Activated CD8-positive, alpha-beta T cell treated with anti-CD3 and anti-CD28 coated beads for 36 hours (primary cell): Measurements from ENCODE around the gene MFAP4. TPM values are rescaled to one million over a fixed set of nuclear protein-coding genes. Genes with fewer than 3 reads are reported as not detected.

Experiments
- ATAC-seq: fragments of 200-7000 bp; cut with Tn5 transposase; one replicate; pipeline ENCODE4 v1.10.0; 2021; ENCODE audit warnings: mild to moderate bottlenecking, moderate library complexity
- CTCF ChIA-PET: fragments of 350-600 bp; sonication (Branson Sonifier 250); formaldehyde crosslinking; loops from one replicate; lab custom pipeline; 2021; ENCODE audit warnings: antibody characterized with exemption; lab: Charles Lee
- POLR2A ChIA-PET: fragments of 350-600 bp; sonication (Branson Sonifier 250); formaldehyde crosslinking; loops from one replicate; lab custom pipeline; 2021; ENCODE audit warnings: antibody characterized with exemption; lab: Charles Lee
- DNase-seq: peaks from one replicate; pipeline ENCODE4 v3.0.0-alpha.2; 2020
- H3K27ac Mint-ChIP-seq: one replicate; pipeline ENCODE4 v1.8.0; 2021; ENCODE audit warnings: mild to moderate bottlenecking, mixed read lengths
- H3K27me3 Mint-ChIP-seq: one replicate; pipeline ENCODE4 v1.8.0; 2021; ENCODE audit warnings: mixed read lengths
- H3K36me3 Mint-ChIP-seq: one replicate; pipeline ENCODE4 v1.8.0; 2021; ENCODE audit warnings: low read depth, mixed read lengths
- H3K4me1 Mint-ChIP-seq: one replicate; pipeline ENCODE4 v1.8.0; 2021; ENCODE audit warnings: low read depth, mixed read lengths
- H3K4me3 Mint-ChIP-seq: one replicate; pipeline ENCODE4 v1.8.0; 2021; ENCODE audit warnings: mild to moderate bottlenecking, moderate library complexity, mixed read lengths
- H3K9me3 Mint-ChIP-seq: one replicate; pipeline ENCODE4 v1.8.0; 2021; ENCODE audit warnings: mixed read lengths
- intact Hi-C: fragments of 100-400 bp; cut with micrococcal nuclease; formaldehyde crosslinking; loops from one replicate; pipeline ENCODE4 v1.10.0; 2022
- total RNA-seq, 2 experiments: library from RNA; stranded (reverse); gene quantifications; one replicate each; pipeline ENCODE4 v1.2.3, GENCODE V29; 2021
- TF ChIP-seq, protein P1 (sequence below): fragments of 200-600 bp; IDR thresholded peaks from one replicate; pipeline ENCODE4 v1.8.0; 2022; ENCODE audit warnings: antibody characterized with exemption, mild to moderate bottlenecking

Gene MFAP4
- total RNA-seq, 2 experiments from 2014 or later: 0.47 to 0.70 TPM

- H3K27me3 Mint-ChIP-seq: no peaks in the 10 kb centered on the region
- H3K27ac Mint-ChIP-seq: no peak overlapping the region
- no peaks in the 10 kb centered on the region for H3K9me3 Mint-ChIP-seq
- no peaks in the 10 kb centered on the region for H3K36me3 Mint-ChIP-seq
- CTCF ChIA-PET: interaction anchor here (1.7 to 7.8 kb wide), 3 partner anchors 9 to 79 kb away, joined by 3 to 133 read pairs (median 4); partner anchors contain the start of gene MAPK7
- TF ChIP-seq, protein P1, sequence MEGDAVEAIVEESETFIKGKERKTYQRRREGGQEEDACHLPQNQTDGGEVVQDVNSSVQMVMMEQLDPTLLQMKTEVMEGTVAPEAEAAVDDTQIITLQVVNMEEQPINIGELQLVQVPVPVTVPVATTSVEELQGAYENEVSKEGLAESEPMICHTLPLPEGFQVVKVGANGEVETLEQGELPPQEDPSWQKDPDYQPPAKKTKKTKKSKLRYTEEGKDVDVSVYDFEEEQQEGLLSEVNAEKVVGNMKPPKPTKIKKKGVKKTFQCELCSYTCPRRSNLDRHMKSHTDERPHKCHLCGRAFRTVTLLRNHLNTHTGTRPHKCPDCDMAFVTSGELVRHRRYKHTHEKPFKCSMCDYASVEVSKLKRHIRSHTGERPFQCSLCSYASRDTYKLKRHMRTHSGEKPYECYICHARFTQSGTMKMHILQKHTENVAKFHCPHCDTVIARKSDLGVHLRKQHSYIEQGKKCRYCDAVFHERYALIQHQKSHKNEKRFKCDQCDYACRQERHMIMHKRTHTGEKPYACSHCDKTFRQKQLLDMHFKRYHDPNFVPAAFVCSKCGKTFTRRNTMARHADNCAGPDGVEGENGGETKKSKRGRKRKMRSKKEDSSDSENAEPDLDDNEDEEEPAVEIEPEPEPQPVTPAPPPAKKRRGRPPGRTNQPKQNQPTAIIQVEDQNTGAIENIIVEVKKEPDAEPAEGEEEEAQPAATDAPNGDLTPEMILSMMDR: no peak
- no peak overlapping the region for H3K4me3 Mint-ChIP-seq
- no peak for ATAC-seq
- peaks cover 29% of the 10 kb centered on the region for H3K4me1 Mint-ChIP-seq
- POLR2A ChIA-PET: interaction anchor here (1.5 kb wide), 1 partner anchor 77 kb away, joined by 4 read pairs; no protein-coding TSS in a partner anchor
- intact Hi-C loops: no loop called here
- DNase-seq: no peak
These were observed 17.7 kb downstream of the MFAP4 start for GRCh38 chr17:19369107-19369778.

- ATAC-seq (no peak), DNase-seq (no peak)
- Mint-ChIP-seq H3K36me3 (no peaks in the 10 kb centered on the region), H3K9me3 (no peaks in the 10 kb centered on the region), H3K4me3 (no peak overlapping the region), H3K27ac (no peak overlapping the region), H3K4me1 (peaks cover 29% of the 10 kb centered on the region), H3K27me3 (no peaks in the 10 kb centered on the region)
- intact Hi-C loops: no loop called here
- CTCF ChIA-PET: interaction anchor here (1.7 to 7.8 kb wide), 2 partner anchors 10 to 80 kb away, joined by 3 to 133 read pairs; partner anchors contain the start of gene MAPK7
- TF ChIP-seq, protein P1: no peak
- POLR2A ChIA-PET: no interaction called here
These were observed 18.8 kb downstream of the MFAP4 start for GRCh38 chr17:19368229-19368628.

DNA sequence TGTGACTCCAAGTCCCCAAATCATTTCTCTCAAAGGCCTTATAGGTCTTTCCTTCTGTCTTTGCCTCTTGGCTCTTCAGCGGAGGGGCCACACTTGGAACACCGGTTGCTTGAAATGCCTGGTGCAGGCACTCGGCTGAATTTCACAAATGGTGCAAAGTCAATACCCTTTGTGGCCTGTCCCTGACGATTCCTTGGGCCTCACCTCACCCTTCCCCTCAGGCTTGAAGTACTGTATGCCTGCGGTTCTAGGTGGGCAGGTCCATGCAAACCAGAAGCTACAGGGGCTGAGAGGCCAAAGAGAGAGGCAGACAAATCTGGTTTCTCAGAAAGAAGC is 20.4 kb downstream of the MFAP4 start:
- DNase-seq: no peak
- CTCF ChIA-PET: interaction anchor here (1.0 to 7.8 kb wide), 3 partner anchors 11 to 88 kb away, joined by 3 to 133 read pairs (median 8); partner anchors contain the start of gene MAPK7
- H3K27ac Mint-ChIP-seq: no peak overlapping the region
- H3K4me1 Mint-ChIP-seq: peaks cover 26% of the 10 kb centered on the region
- H3K4me3 Mint-ChIP-seq: no peak overlapping the region
- ATAC-seq: no peak
- POLR2A ChIA-PET: no interaction called here
- intact Hi-C loops: no loop called here
- H3K9me3 Mint-ChIP-seq: no peaks in the 10 kb centered on the region
- peaks cover 1% of the 10 kb centered on the region for H3K27me3 Mint-ChIP-seq
- TF ChIP-seq, protein P1: no peak
- no peaks in the 10 kb centered on the region for H3K36me3 Mint-ChIP-seq

- CTCF ChIA-PET: interaction anchor here (0.6 to 7.8 kb wide), 6 partner anchors 8 to 89 kb away, joined by 3 to 133 read pairs (median 4); partner anchors contain the start of gene MAPK7
- Mint-ChIP-seq H3K27ac (no peak overlapping the region), H3K27me3 (peaks cover 4% of the 10 kb centered on the region), H3K36me3 (no peaks in the 10 kb centered on the region), H3K4me3 (no peak overlapping the region), H3K4me1 (peaks cover 24% of the 10 kb centered on the region), H3K9me3 (no peaks in the 10 kb centered on the region)
- intact Hi-C loops: no loop called here
- DNase-seq: no peak
- POLR2A ChIA-PET: interaction anchor here (0.6 to 1.1 kb wide), 2 partner anchors 42 to 50 kb away, joined by 3 to 4 read pairs; no protein-coding TSS in a partner anchor
- TF ChIP-seq, protein P1: no peak
- no peak for ATAC-seq
These were observed 21.0 kb downstream of the MFAP4 start for GRCh38 chr17:19365833-19366636.
